Fibroblast of lung (primary cell): Measurements from ENCODE around the gene PSMD8. TPM values are rescaled to one million over a fixed set of nuclear protein-coding genes. Genes with fewer than 3 reads are reported as not detected.

ENCODE experiments used
- DNase-seq, 2 donors: peaks; one replicate each; pipeline versions ENCODE4 v3.0.0 to v3.0.0-alpha.2; 2010; ENCODE audit warnings: low read depth in 2 of 2
- H2AFZ ChIP-seq: 2 replicates; pipeline ENCODE4 v1.5.1; 2012; ENCODE audit warnings: low read length, control low read depth, inconsistent platforms
- H3K27ac ChIP-seq: 2 replicates; pipeline ENCODE4 v1.5.1; 2011; ENCODE audit warnings: low read length, control low read depth; ENCODE audit not compliant: insufficient read depth
- H3K27me3 ChIP-seq: 2 replicates; pipeline ENCODE4 v1.5.1; 2011; ENCODE audit warnings: mild to moderate bottlenecking, low read length; ENCODE audit not compliant: control insufficient read depth, insufficient read depth
- H3K36me3 ChIP-seq: 2 replicates; pipeline ENCODE4 v1.5.1; 2011; ENCODE audit warnings: low read length; ENCODE audit not compliant: control insufficient read depth, insufficient read depth
- H3K4me1 ChIP-seq: 2 replicates; pipeline ENCODE4 v1.5.1; 2011; ENCODE audit warnings: low read length; ENCODE audit not compliant: control insufficient read depth, insufficient read depth; ENCODE audit errors: extremely low read depth
- H3K4me2 ChIP-seq: 2 replicates; pipeline ENCODE4 v1.5.1; 2011; ENCODE audit warnings: low read length, control low read depth; ENCODE audit not compliant: insufficient read depth; ENCODE audit errors: extremely low read depth
- H3K4me3 ChIP-seq, 4 experiments: fragments of 200-600 bp in 1 of 4; sonication (generic) in 1 of 4; replicated peaks in 1 of 4; 2 replicates each; pipeline ENCODE4 v1.5.1; 2011 to 2016; ENCODE audit warnings: low read length in 4 of 4, low read depth in 3 of 4, mild to moderate bottlenecking in 3 of 4, control low read depth in 2 of 4, inconsistent platforms in 1 of 4, mixed read lengths in 1 of 4; ENCODE audit not compliant: insufficient read depth in 1 of 4; ENCODE audit errors: control extremely low read depth in 1 of 4
- H3K79me2 ChIP-seq: 2 replicates; pipeline ENCODE4 v1.5.1; 2012; ENCODE audit warnings: mild to moderate bottlenecking, low read length, inconsistent platforms; ENCODE audit not compliant: control insufficient read depth, insufficient read depth
- H3K9ac ChIP-seq: 2 replicates; pipeline ENCODE4 v1.5.1; 2011; ENCODE audit warnings: mild to moderate bottlenecking, low read length, control low read depth; ENCODE audit not compliant: insufficient read depth
- H3K9me3 ChIP-seq: 2 replicates; pipeline ENCODE4 v1.5.1; 2012; ENCODE audit warnings: low read depth, low read length; ENCODE audit not compliant: control insufficient read depth, insufficient read depth
- H4K20me1 ChIP-seq: 2 replicates; pipeline ENCODE4 v1.5.1; 2011; ENCODE audit warnings: low read length; ENCODE audit not compliant: control insufficient read depth, insufficient read depth; ENCODE audit errors: extremely low read depth
- EZH2 ChIP-seq: IDR thresholded peaks from 2 replicates; pipeline ENCODE4 v1.5.1; 2012; ENCODE audit warnings: low read length, control low read depth, mild to moderate bottlenecking; ENCODE audit errors: missing control alignments
- polyA minus RNA-seq: library from RNA; depleted of rRNA, polyadenylated mRNA; stranded (reverse); fragments of >200 nt; gene quantifications from 2 replicates; pipeline ENCODE4 v1.2.3, GENCODE V29; 2011; ENCODE audit warnings: low replicate concordance
- polyA plus RNA-seq, 2 donors: library from polyadenylated mRNA; depleted of rRNA in 1 of 2; stranded (reverse) in 1 of 2; unstranded in 1 of 2; fragments of >200 nt; gene quantifications; 2 replicates each; pipeline ENCODE4 v1.2.1, GENCODE V29; 2011 to 2012; ENCODE audit warnings: missing spikeins in 1 of 2
- total RNA-seq: library from RNA; depleted of rRNA; stranded (reverse); fragments of >200 nt; gene quantifications from 2 replicates; pipeline ENCODE4 v1.2.1, GENCODE V29; 2014
- TF ChIP-seq, protein P1 (sequence below), 2 donors: IDR thresholded peaks in 1 of 2; conservative IDR thresholded peaks in 1 of 2; 1 replicate in 1 of 2; 2 replicates in 1 of 2; pipeline ENCODE4 v1.5.1; 2011 to 2012; ENCODE audit warnings: low read length in 2 of 2, control low read depth in 1 of 2, inconsistent platforms in 1 of 2, low read depth in 1 of 2, mild to moderate bottlenecking in 1 of 2

The PSMD8 gene
- total RNA-seq (190 and 217 TPM in 2 replicates), polyA plus RNA-seq (287 and 366 TPM in 2 replicates), polyA minus RNA-seq (338 and 417 TPM in 2 replicates)
- 221 and 297 TPM in 2 replicates for polyA plus RNA-seq (2012)

GRCh38 chr19:38374332-38375097 is at the start of gene PSMD8:
TSS of gene PSMD8 (plus strand) at chr19:38374571. CDS start at chr19:38374602, 31 bp downstream.
- H3K27me3 ChIP-seq, result peaks cover 6% of the 10 kb centered on the region
- H2AFZ ChIP-seq, result peak within 1 kb of the TSS; percentile 96
- peak within 1 kb of the TSS; percentile 89 for H3K4me2 ChIP-seq
- peak within 1 kb of the TSS; percentile 83 for H3K9ac ChIP-seq
- H3K9me3 ChIP-seq, result no peaks in the 10 kb centered on the region
- H3K4me3 ChIP-seq, result peak within 1 kb of the TSS; percentile 78 to 94 (median 87)
- no peaks in the 10 kb centered on the region for H4K20me1 ChIP-seq
- peaks cover 7% of the 10 kb centered on the region for H3K4me1 ChIP-seq
- DNase-seq, result peak; percentile 97 to 98
- H3K79me2 ChIP-seq, result peaks cover 34% of the 10 kb centered on the region
- peaks cover 10% of the 10 kb centered on the region for H3K36me3 ChIP-seq
- no peak for TF ChIP-seq EZH2
- TF ChIP-seq, protein P1, sequence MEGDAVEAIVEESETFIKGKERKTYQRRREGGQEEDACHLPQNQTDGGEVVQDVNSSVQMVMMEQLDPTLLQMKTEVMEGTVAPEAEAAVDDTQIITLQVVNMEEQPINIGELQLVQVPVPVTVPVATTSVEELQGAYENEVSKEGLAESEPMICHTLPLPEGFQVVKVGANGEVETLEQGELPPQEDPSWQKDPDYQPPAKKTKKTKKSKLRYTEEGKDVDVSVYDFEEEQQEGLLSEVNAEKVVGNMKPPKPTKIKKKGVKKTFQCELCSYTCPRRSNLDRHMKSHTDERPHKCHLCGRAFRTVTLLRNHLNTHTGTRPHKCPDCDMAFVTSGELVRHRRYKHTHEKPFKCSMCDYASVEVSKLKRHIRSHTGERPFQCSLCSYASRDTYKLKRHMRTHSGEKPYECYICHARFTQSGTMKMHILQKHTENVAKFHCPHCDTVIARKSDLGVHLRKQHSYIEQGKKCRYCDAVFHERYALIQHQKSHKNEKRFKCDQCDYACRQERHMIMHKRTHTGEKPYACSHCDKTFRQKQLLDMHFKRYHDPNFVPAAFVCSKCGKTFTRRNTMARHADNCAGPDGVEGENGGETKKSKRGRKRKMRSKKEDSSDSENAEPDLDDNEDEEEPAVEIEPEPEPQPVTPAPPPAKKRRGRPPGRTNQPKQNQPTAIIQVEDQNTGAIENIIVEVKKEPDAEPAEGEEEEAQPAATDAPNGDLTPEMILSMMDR (conservative IDR thresholded peaks at IDR 0.05 in 1 of 2, IDR thresholded peaks at IDR 0.05 in 1 of 2; ENCODE audit: low read depth in 1 of 2, low read length in 2 of 2), result peak in 1 of 2 donors; percentile 4
- peak within 1 kb of the TSS; percentile 90 for H3K27ac ChIP-seq

DNA sequence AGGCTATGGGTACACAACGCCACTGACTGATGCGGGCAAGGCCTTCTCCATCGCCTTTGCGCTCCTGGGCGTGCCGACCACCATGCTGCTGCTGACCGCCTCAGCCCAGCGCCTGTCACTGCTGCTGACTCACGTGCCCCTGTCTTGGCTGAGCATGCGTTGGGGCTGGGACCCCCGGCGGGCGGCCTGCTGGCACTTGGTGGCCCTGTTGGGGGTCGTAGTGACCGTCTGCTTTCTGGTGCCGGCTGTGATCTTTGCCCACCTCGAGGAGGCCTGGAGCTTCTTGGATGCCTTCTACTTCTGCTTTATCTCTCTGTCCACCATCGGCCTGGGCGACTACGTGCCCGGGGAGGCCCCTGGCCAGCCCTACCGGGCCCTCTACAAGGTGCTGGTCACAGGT is 47.8 kb upstream of the PSMD8 start:
- no peaks in the 10 kb centered on the region for H3K9me3 ChIP-seq
- no peak overlapping the region for H3K27ac ChIP-seq
- peaks cover 12% of the 10 kb centered on the region for H3K79me2 ChIP-seq
- no peak overlapping the region for H3K9ac ChIP-seq
- H4K20me1 ChIP-seq, result no peaks in the 10 kb centered on the region
- H2AFZ ChIP-seq, result no peak overlapping the region
- no peak overlapping the region for H3K4me3 ChIP-seq
- H3K27me3 ChIP-seq, result no peaks in the 10 kb centered on the region
- DNase-seq, result no peak
- peaks cover 9% of the 10 kb centered on the region for H3K36me3 ChIP-seq
- TF ChIP-seq, protein P1 (conservative IDR thresholded peaks at IDR 0.05 in 1 of 2, IDR thresholded peaks at IDR 0.05 in 1 of 2; ENCODE audit: low read depth in 1 of 2, low read length in 2 of 2), result no peak
- no peak for TF ChIP-seq EZH2
- peaks cover under 1% of the 10 kb centered on the region for H3K4me1 ChIP-seq
- H3K4me2 ChIP-seq, result no peak overlapping the region

DNA sequence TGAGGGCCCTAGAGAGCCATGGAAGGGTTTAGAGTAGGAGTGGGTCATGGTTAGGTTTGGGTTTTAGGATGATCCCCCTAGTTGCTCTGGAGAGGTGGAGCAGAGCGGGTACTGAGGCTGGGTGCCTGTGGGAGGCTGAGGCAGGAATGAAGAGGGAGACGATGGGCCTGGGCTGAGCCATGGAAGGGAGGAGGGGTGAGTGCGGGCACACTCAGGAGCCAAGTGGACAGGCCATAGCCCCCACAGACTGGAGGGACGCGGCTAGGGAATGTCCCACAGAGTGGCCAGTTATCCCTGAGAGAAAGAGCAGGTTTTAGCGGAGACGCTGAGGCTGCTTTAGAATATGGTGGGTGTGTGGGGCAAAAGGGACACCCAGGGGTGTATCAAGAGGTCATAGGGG is 44.7 kb upstream of the PSMD8 start:
- no peaks in the 10 kb centered on the region for H3K27me3 ChIP-seq
- H3K27ac ChIP-seq, result no peak overlapping the region
- H2AFZ ChIP-seq, result no peak overlapping the region
- no peak overlapping the region for H3K4me2 ChIP-seq
- H3K79me2 ChIP-seq, result no peaks in the 10 kb centered on the region
- DNase-seq, result no peak
- H4K20me1 ChIP-seq, result no peaks in the 10 kb centered on the region
- H3K4me3 ChIP-seq, result no peak overlapping the region
- H3K36me3 ChIP-seq, result peaks cover 9% of the 10 kb centered on the region
- no peaks in the 10 kb centered on the region for H3K4me1 ChIP-seq
- H3K9ac ChIP-seq, result no peak overlapping the region
- no peak for TF ChIP-seq EZH2
- TF ChIP-seq, protein P1 (conservative IDR thresholded peaks at IDR 0.05 in 1 of 2, IDR thresholded peaks at IDR 0.05 in 1 of 2; ENCODE audit: low read depth in 1 of 2, low read length in 2 of 2), result no peak
- H3K9me3 ChIP-seq, result no peaks in the 10 kb centered on the region
